Parathyroid adenoma (tissue), 2 donors: ENCODE measurements around the gene ASAP3.

ENCODE experiments used
- H2AFZ ChIP-seq: fragments of 300-600 bp; sonication (generic); one replicate; pipeline ENCODE4 v1.7.0; 2017; ENCODE audit warnings: antibody characterized with exemption, mild to moderate bottlenecking
- H3K27ac ChIP-seq: fragments of 300-600 bp; sonication (generic); one replicate; pipeline ENCODE4 v1.7.0; 2017
- H3K27me3 ChIP-seq: fragments of 300-600 bp; sonication (generic); one replicate; pipeline ENCODE4 v1.7.0; 2017; ENCODE audit warnings: low read length; ENCODE audit not compliant: control insufficient read depth, insufficient read depth
- H3K36me3 ChIP-seq: fragments of 300-600 bp; sonication (generic); one replicate; pipeline ENCODE4 v1.7.0; 2017; ENCODE audit warnings: low read length; ENCODE audit not compliant: control insufficient read depth, insufficient read depth
- H3K4me1 ChIP-seq: fragments of 300-600 bp; sonication (generic); one replicate; pipeline ENCODE4 v1.7.0; 2017; ENCODE audit warnings: control low read depth
- H3K4me2 ChIP-seq: fragments of 300-600 bp; sonication (generic); one replicate; pipeline ENCODE4 v1.7.0; 2017; ENCODE audit warnings: low read length
- H3K4me3 ChIP-seq: fragments of 300-600 bp; sonication (generic); one replicate; pipeline ENCODE4 v1.7.0; 2017; ENCODE audit warnings: low read depth, low read length
- H3K79me2 ChIP-seq: fragments of 300-600 bp; sonication (generic); one replicate; pipeline ENCODE4 v1.7.0; 2017; ENCODE audit warnings: control low read depth
- H3K9ac ChIP-seq: fragments of 300-600 bp; sonication (generic); one replicate; pipeline ENCODE4 v1.7.0; 2017; ENCODE audit warnings: mild to moderate bottlenecking
- H3K9me3 ChIP-seq: fragments of 300-600 bp; sonication (generic); one replicate; pipeline ENCODE4 v1.7.0; 2017; ENCODE audit warnings: low read length; ENCODE audit not compliant: control insufficient read depth
- TF ChIP-seq, protein P1 (sequence below): fragments of 300-600 bp; sonication (generic); IDR thresholded peaks from one replicate; pipeline ENCODE4 v1.7.0; 2017; ENCODE audit warnings: antibody characterized with exemption, mild to moderate bottlenecking
- donor health status: primary hyperparathyroidism.

ASAP3 gene

DNA sequence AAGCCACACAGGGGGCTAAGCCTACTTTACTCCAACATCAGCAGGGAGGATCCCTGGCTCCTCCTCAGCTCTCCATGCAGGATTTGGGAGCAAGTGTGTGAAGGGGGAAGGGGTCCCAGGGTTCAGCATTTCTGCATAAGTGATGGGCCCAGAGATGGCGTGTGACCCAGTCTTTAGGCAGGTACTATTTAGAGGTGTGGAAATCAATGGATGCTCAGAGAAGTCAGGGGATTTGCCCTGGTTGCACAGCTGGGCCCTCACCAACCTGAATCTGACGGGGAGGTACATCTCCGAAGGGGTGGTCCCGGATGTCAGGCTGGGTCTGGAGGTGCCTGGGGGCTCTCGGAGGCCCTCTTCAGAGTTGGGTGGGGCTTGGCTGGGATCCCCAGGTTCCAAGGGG, 52.5 kb downstream of the ASAP3 start:
- no peaks in the 10 kb centered on the region for H3K9me3 ChIP-seq
- no peak overlapping the region for H2AFZ ChIP-seq
- no peaks in the 10 kb centered on the region for H3K4me1 ChIP-seq
- no peaks in the 10 kb centered on the region for H3K36me3 ChIP-seq
- no peak overlapping the region for H3K27ac ChIP-seq
- no peaks in the 10 kb centered on the region for H3K27me3 ChIP-seq
- no peak overlapping the region for H3K4me2 ChIP-seq
- no peak overlapping the region for H3K4me3 ChIP-seq
- TF ChIP-seq, protein P1, sequence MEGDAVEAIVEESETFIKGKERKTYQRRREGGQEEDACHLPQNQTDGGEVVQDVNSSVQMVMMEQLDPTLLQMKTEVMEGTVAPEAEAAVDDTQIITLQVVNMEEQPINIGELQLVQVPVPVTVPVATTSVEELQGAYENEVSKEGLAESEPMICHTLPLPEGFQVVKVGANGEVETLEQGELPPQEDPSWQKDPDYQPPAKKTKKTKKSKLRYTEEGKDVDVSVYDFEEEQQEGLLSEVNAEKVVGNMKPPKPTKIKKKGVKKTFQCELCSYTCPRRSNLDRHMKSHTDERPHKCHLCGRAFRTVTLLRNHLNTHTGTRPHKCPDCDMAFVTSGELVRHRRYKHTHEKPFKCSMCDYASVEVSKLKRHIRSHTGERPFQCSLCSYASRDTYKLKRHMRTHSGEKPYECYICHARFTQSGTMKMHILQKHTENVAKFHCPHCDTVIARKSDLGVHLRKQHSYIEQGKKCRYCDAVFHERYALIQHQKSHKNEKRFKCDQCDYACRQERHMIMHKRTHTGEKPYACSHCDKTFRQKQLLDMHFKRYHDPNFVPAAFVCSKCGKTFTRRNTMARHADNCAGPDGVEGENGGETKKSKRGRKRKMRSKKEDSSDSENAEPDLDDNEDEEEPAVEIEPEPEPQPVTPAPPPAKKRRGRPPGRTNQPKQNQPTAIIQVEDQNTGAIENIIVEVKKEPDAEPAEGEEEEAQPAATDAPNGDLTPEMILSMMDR: no peak
- no peak overlapping the region for H3K9ac ChIP-seq
- H3K79me2 ChIP-seq: no peaks in the 10 kb centered on the region

DNA sequence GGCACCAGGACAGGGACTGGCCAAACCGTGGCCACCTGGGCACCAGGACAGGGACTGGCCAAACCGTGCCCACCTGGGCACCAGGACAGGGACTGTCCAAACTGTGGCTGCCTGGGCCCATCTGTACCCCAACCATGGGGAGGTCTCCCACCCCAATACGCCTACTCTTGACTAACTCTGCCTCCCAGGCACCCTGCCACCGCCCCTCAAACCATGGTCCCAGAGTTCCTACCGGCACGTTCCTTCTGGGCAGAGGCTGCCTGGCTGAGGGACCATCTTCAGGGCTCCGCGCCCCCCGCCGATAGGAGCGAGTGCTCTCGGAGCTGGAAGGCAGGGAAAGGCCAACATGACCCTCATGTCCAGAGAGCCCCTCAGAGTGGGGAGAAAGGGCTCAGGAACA, 53.2 kb downstream of the ASAP3 start:
- H3K27me3 ChIP-seq: no peaks in the 10 kb centered on the region
- TF ChIP-seq, protein P1: no peak
- no peaks in the 10 kb centered on the region for H3K4me1 ChIP-seq
- H3K79me2 ChIP-seq: no peaks in the 10 kb centered on the region
- no peak overlapping the region for H3K4me2 ChIP-seq
- no peak overlapping the region for H2AFZ ChIP-seq
- no peaks in the 10 kb centered on the region for H3K36me3 ChIP-seq
- H3K4me3 ChIP-seq: no peak overlapping the region
- H3K9ac ChIP-seq: no peak overlapping the region
- no peaks in the 10 kb centered on the region for H3K9me3 ChIP-seq
- H3K27ac ChIP-seq: no peak overlapping the region

DNA sequence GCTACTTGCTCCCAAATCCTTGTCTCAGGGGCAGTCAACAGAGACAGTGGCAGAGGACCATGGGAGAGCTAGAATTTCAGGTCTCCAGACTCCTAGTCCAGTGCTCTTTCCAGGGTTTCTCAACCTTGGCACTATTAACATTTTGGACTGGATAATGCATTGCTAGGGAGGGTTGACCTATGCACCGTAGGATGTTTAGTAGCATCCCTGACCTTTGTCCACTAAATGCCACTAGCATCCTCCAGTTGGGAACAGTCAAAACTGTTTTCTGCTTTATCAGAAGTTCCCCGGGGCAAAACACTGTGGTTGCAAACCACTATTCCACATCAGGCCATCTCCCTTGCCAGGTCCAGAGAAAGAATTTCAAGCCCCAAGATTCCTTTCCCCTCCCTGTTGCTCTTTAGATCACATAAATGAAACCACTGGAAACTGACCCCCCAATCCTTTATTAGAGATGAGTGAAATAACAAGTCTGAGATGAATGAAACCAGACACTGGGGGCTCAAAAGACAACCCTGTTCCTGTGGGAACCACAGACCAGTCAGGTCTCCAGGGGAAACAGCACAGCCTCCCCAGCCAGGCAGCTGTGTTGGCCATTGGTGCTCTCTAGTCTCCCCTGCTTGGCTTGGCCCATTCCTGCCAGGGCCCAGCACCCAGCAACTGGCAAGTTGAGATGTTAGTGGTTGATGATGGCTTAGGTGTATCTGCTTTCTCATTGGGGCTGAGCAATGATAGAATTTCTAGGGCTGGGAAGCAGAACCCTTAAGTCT, 55.7 kb downstream of the ASAP3 start:
- H3K27ac ChIP-seq: no peak overlapping the region
- no peaks in the 10 kb centered on the region for H3K79me2 ChIP-seq
- no peak overlapping the region for H2AFZ ChIP-seq
- H3K9ac ChIP-seq: no peak overlapping the region
- no peaks in the 10 kb centered on the region for H3K9me3 ChIP-seq
- no peaks in the 10 kb centered on the region for H3K27me3 ChIP-seq
- no peaks in the 10 kb centered on the region for H3K4me1 ChIP-seq
- no peaks in the 10 kb centered on the region for H3K36me3 ChIP-seq
- TF ChIP-seq, protein P1: no peak
- H3K4me2 ChIP-seq: no peak overlapping the region
- H3K4me3 ChIP-seq: no peak overlapping the region

DNA sequence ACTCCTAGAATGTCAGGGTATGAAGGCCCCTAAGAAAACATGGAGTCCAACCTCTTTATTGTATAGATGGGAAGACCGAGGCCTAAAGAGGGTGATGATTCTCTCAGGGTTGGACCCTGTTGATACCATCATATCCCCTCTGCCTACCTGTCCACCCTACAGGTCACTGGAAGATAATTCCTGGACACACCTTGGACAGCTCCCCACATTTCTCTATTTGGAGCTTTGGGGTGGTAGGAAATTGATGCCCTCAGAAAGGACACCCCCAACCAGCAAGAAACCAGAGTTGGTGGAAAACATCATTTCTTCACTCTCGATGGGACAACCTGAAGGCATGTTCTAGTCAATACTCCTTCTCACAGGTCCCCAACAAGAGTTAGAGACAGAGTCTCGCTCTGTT, 56.4 kb downstream of the ASAP3 start:
- no peaks in the 10 kb centered on the region for H3K4me1 ChIP-seq
- H3K36me3 ChIP-seq: no peaks in the 10 kb centered on the region

More for the DNA sequence above, 56.4 kb downstream of the ASAP3 start:
- Histone ChIP-seq H3K4me3 (no peak overlapping the region), H3K9me3 (no peaks in the 10 kb centered on the region), H3K9ac (no peak overlapping the region), H3K27ac (no peak overlapping the region), H3K4me2 (no peak overlapping the region), H3K79me2 (no peaks in the 10 kb centered on the region), H2AFZ (no peak overlapping the region), H3K27me3 (no peaks in the 10 kb centered on the region)
- TF ChIP-seq, protein P1: no peak
